GM19099 (cell line): ENCODE measurements around the gene DUOXA1.

Experiments
- POLR2A ChIP-seq: IDR thresholded peaks from 3 replicates; pipeline ENCODE4 v1.6.1; 2011; ENCODE audit warnings: low read depth; ENCODE audit not compliant: insufficient read length; ENCODE audit errors: extremely low read depth

The DUOXA1 gene

GRCh38 chr15:45094358-45094730 lies 35.3 kb downstream of the DUOXA1 start:
- TF ChIP-seq POLR2A, result no peak

- TF ChIP-seq POLR2A, result no peak
Measured at GRCh38 chr15:45093622-45094357, 35.9 kb downstream of the DUOXA1 start.

GRCh38 chr15:45093013-45093412 lies 36.7 kb downstream of the DUOXA1 start:
- no peak for TF ChIP-seq POLR2A

- no peak for TF ChIP-seq POLR2A
Measured at GRCh38 chr15:45091576-45091975, 38.1 kb downstream of the DUOXA1 start.

- TF ChIP-seq POLR2A, result no peak
Measured at GRCh38 chr15:45091161-45091560, 38.5 kb downstream of the DUOXA1 start.

GRCh38 chr15:45089712-45090373 lies 39.8 kb downstream of the DUOXA1 start:
- TF ChIP-seq POLR2A, result no peak

GRCh38 chr15:45088801-45089711 lies 40.6 kb downstream of the DUOXA1 start:
- TF ChIP-seq POLR2A, result no peak

- no peak for TF ChIP-seq POLR2A
Measured at GRCh38 chr15:45087513-45087912, 42.2 kb downstream of the DUOXA1 start.

GRCh38 chr15:45084163-45084562 lies 45.5 kb downstream of the DUOXA1 start:
- TF ChIP-seq POLR2A, result no peak

GRCh38 chr15:45083223-45083622 lies 46.5 kb downstream of the DUOXA1 start:
- no peak for TF ChIP-seq POLR2A
